Measurements from ENCODE around the gene DCDC1.

DCDC1 gene

DNA sequence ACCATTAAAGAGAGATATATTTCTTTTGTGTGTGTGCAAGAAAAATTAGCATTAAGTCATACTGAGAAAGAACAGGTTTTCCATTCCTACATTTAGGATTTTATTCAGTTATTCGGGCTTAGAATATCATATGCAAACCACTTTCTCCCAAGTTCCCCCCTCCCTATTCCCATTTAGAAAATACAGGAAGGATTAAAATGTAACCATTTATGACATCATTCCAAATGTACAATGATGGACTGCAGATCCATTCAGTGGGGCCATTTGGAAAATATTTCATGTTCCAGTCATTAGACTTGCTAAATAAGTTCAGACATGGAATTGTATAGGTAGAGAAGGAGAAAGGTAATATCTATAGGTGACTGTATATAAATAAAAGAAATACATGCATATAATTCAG lies 554.8 kb downstream of the DCDC1 start:
- no peak for DNase-seq

More for the DNA sequence above, 554.8 kb downstream of the DCDC1 start:
- WGBS (ENCODE audit: extremely low coverage, insufficient coverage, low lambda C conversion rate), result no CpG with 5 or more reads among the region's 1 CpG
- H3K9ac ChIP-seq (ENCODE audit: low read length), result no peak overlapping the region
- H2AK5ac ChIP-seq (ENCODE audit: low read length), result no peak overlapping the region
- H3K36me3 ChIP-seq (ENCODE audit: control insufficient read depth, insufficient read depth, low read length), result no peaks in the 10 kb centered on the region
- H3K27ac ChIP-seq (ENCODE audit: low read depth, low read length), result no peak overlapping the region
- H3K27me3 ChIP-seq (ENCODE audit: insufficient read depth, low read length, poor library complexity), result no peaks in the 10 kb centered on the region
- H3K4me2 ChIP-seq (ENCODE audit: low read length), result no peak overlapping the region
- H3K4me1 ChIP-seq (ENCODE audit: control insufficient read depth, low read depth, low read length), result no peaks in the 10 kb centered on the region
- H3K56ac ChIP-seq (ENCODE audit: low read length), result no peak overlapping the region
- no peak overlapping the region for H3K23ac ChIP-seq (ENCODE audit: low read length)
- no peak overlapping the region for H4K8ac ChIP-seq (ENCODE audit: low read depth, low read length)
- H2BK15ac ChIP-seq (replicated peaks; ENCODE audit: low read depth), result no peak overlapping the region
- no peak overlapping the region for H2BK5ac ChIP-seq (ENCODE audit: low read length)
- no peaks in the 10 kb centered on the region for H3K79me2 ChIP-seq (ENCODE audit: control insufficient read depth, insufficient read depth, low read length)
- H3K18ac ChIP-seq (ENCODE audit: low read length), result no peak overlapping the region
- H3K79me1 ChIP-seq (ENCODE audit: low read length), result no peaks in the 10 kb centered on the region
- no peak overlapping the region for H4K5ac ChIP-seq (ENCODE audit: low read length)
- no peak overlapping the region for H3K4ac ChIP-seq (ENCODE audit: low read depth, low read length)
- no peak overlapping the region for H3K4me3 ChIP-seq (ENCODE audit: low read length)
- no peak overlapping the region for H2BK120ac ChIP-seq (ENCODE audit: low read depth, low read length)
